Measurements from ENCODE around the gene RPS29.

Gene RPS29

GRCh38 chr14:49585803-49586672 is at the start of gene RPS29:
TSS of gene RPS29 (minus strand) at chr14:49586380. CDS start at chr14:49586346, 34 bp downstream.
- H3K9ac ChIP-seq (ENCODE audit: low read length), result peak within 1 kb of the TSS; percentile 97
- no peaks in the 10 kb centered on the region for H3K9me3 ChIP-seq (ENCODE audit: control insufficient read depth, low read length)
- peak within 1 kb of the TSS; percentile 96 for H3K4me3 ChIP-seq (ENCODE audit: low read length)
- no peaks in the 10 kb centered on the region for H3K27me3 ChIP-seq (ENCODE audit: control insufficient read depth, insufficient read depth, low read length)
- H3K4me1 ChIP-seq (ENCODE audit: control insufficient read depth, insufficient read depth, low read length), result peaks cover 15% of the 10 kb centered on the region
- peaks cover 8% of the 10 kb centered on the region for H3K36me3 ChIP-seq (ENCODE audit: control insufficient read depth, insufficient read depth, low read length)

GRCh38 chr14:49634547-49635334 is 48.6 kb upstream of the RPS29 start, which contains the start of gene DNAAF2:
TSS of gene DNAAF2 (minus strand) at chr14:49635244. CDS start at chr14:49635149, 95 bp downstream.
- peak within 1 kb of the TSS; percentile 94 for H3K4me3 ChIP-seq (ENCODE audit: low read length)
- peaks cover 20% of the 10 kb centered on the region for H3K4me1 ChIP-seq (ENCODE audit: control insufficient read depth, insufficient read depth, low read length)
- no peaks in the 10 kb centered on the region for H3K27me3 ChIP-seq (ENCODE audit: control insufficient read depth, insufficient read depth, low read length)
- H3K9ac ChIP-seq (ENCODE audit: low read length), result peak within 1 kb of the TSS; percentile 90
- H3K9me3 ChIP-seq (ENCODE audit: control insufficient read depth, low read length), result no peaks in the 10 kb centered on the region
- no peaks in the 10 kb centered on the region for H3K36me3 ChIP-seq (ENCODE audit: control insufficient read depth, insufficient read depth, low read length)

- Histone ChIP-seq H3K9ac (ENCODE audit: low read length) (peak overlapping the region; percentile 90), H3K4me1 (ENCODE audit: control insufficient read depth, insufficient read depth, low read length) (peaks cover 20% of the 10 kb centered on the region), H3K4me3 (ENCODE audit: low read length) (peak overlapping the region; percentile 94), H3K27me3 (ENCODE audit: control insufficient read depth, insufficient read depth, low read length) (no peaks in the 10 kb centered on the region), H3K36me3 (ENCODE audit: control insufficient read depth, insufficient read depth, low read length) (no peaks in the 10 kb centered on the region), H3K9me3 (ENCODE audit: control insufficient read depth, low read length) (no peaks in the 10 kb centered on the region)
Observed at GRCh38 chr14:49633640-49634546, 47.7 kb upstream of the RPS29 start.

GRCh38 chr14:49623941-49624839 is 38.0 kb upstream of the RPS29 start:
- no peaks in the 10 kb centered on the region for H3K9me3 ChIP-seq (ENCODE audit: control insufficient read depth, low read length)
- H3K36me3 ChIP-seq (ENCODE audit: control insufficient read depth, insufficient read depth, low read length), result no peaks in the 10 kb centered on the region
- no peaks in the 10 kb centered on the region for H3K27me3 ChIP-seq (ENCODE audit: control insufficient read depth, insufficient read depth, low read length)
- no peak overlapping the region for H3K9ac ChIP-seq (ENCODE audit: low read length)
- peaks cover 6% of the 10 kb centered on the region for H3K4me1 ChIP-seq (ENCODE audit: control insufficient read depth, insufficient read depth, low read length)
- H3K4me3 ChIP-seq (ENCODE audit: low read length), result no peak overlapping the region

GRCh38 chr14:49623387-49623786 is 37.2 kb upstream of the RPS29 start:
- Histone ChIP-seq H3K4me1 (ENCODE audit: control insufficient read depth, insufficient read depth, low read length) (peaks cover 6% of the 10 kb centered on the region), H3K4me3 (ENCODE audit: low read length) (no peak overlapping the region), H3K27me3 (ENCODE audit: control insufficient read depth, insufficient read depth, low read length) (no peaks in the 10 kb centered on the region), H3K36me3 (ENCODE audit: control insufficient read depth, insufficient read depth, low read length) (no peaks in the 10 kb centered on the region), H3K9me3 (ENCODE audit: control insufficient read depth, low read length) (no peaks in the 10 kb centered on the region), H3K9ac (ENCODE audit: low read length) (no peak overlapping the region)

GRCh38 chr14:49622022-49622607 is 35.9 kb upstream of the RPS29 start:
- Histone ChIP-seq H3K9me3 (ENCODE audit: control insufficient read depth, low read length) (no peaks in the 10 kb centered on the region), H3K27me3 (ENCODE audit: control insufficient read depth, insufficient read depth, low read length) (no peaks in the 10 kb centered on the region), H3K9ac (ENCODE audit: low read length) (peak overlapping the region; percentile 95), H3K4me3 (ENCODE audit: low read length) (no peak overlapping the region), H3K36me3 (ENCODE audit: control insufficient read depth, insufficient read depth, low read length) (no peaks in the 10 kb centered on the region), H3K4me1 (ENCODE audit: control insufficient read depth, insufficient read depth, low read length) (peaks cover 6% of the 10 kb centered on the region)

GRCh38 chr14:49621114-49621881 is 35.1 kb upstream of the RPS29 start:
- Histone ChIP-seq H3K9ac (ENCODE audit: low read length) (peak overlapping the region; percentile 95), H3K27me3 (ENCODE audit: control insufficient read depth, insufficient read depth, low read length) (no peaks in the 10 kb centered on the region), H3K4me3 (ENCODE audit: low read length) (peak overlapping the region; percentile 74), H3K4me1 (ENCODE audit: control insufficient read depth, insufficient read depth, low read length) (peaks cover 6% of the 10 kb centered on the region), H3K36me3 (ENCODE audit: control insufficient read depth, insufficient read depth, low read length) (no peaks in the 10 kb centered on the region), H3K9me3 (ENCODE audit: control insufficient read depth, low read length) (no peaks in the 10 kb centered on the region)

- H3K9me3 ChIP-seq (ENCODE audit: control insufficient read depth, low read length), result no peaks in the 10 kb centered on the region
- no peaks in the 10 kb centered on the region for H3K36me3 ChIP-seq (ENCODE audit: control insufficient read depth, insufficient read depth, low read length)
- peak within 1 kb of the TSS; percentile 74 for H3K4me3 ChIP-seq (ENCODE audit: low read length)
- H3K9ac ChIP-seq (ENCODE audit: low read length), result peak within 1 kb of the TSS; percentile 95
- H3K27me3 ChIP-seq (ENCODE audit: control insufficient read depth, insufficient read depth, low read length), result no peaks in the 10 kb centered on the region
- H3K4me1 ChIP-seq (ENCODE audit: control insufficient read depth, insufficient read depth, low read length), result peaks cover 6% of the 10 kb centered on the region
Observed at GRCh38 chr14:49620182-49621113, 34.3 kb upstream of the RPS29 start, which contains the start of the genes MGAT2 and RPL36AL. TSS of gene MGAT2 (plus strand) at chr14:49620799. CDS start at chr14:49621269, 470 bp downstream. TSS of gene RPL36AL (minus strand) at chr14:49620626. CDS start at chr14:49619104, 1,522 bp downstream.

GRCh38 chr14:49619730-49620129 is 33.5 kb upstream of the RPS29 start:
- Histone ChIP-seq H3K9ac (ENCODE audit: low read length) (peak overlapping the region; percentile 95), H3K27me3 (ENCODE audit: control insufficient read depth, insufficient read depth, low read length) (no peaks in the 10 kb centered on the region), H3K36me3 (ENCODE audit: control insufficient read depth, insufficient read depth, low read length) (no peaks in the 10 kb centered on the region), H3K9me3 (ENCODE audit: control insufficient read depth, low read length) (no peaks in the 10 kb centered on the region), H3K4me3 (ENCODE audit: low read length) (peak overlapping the region; percentile 74), H3K4me1 (ENCODE audit: control insufficient read depth, insufficient read depth, low read length) (peaks cover 6% of the 10 kb centered on the region)
